ENCODE measurements around the gene TMEM125. TPM values are rescaled to one million over a fixed set of nuclear protein-coding genes. Genes with fewer than 3 reads are reported as not detected.

Gene TMEM125
- total and polyA plus RNA-seq, 9 of the 15 experiments (the other 6 are each of a cell fraction or from before 2014, with no cell fraction given): 0.07 to 0.08 TPM; not detected in 7

DNA sequence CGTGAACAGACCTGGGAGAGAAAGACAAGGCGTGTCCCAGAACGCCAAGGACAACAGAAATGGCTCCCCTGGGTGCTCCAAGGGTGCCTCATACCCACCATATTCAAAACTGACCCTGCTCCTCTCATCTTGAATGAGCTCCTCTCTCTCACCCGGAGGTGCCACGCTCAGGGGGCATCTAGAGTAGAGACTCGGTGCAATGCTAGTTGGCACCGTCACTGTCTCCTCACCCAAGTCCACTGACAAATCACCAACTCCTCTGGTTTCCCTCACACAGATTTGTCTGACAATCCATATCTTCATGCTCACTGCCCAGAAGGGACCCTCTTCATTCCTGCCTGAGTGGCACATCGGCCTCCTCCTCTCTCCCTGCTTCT is 5.0 kb downstream of the TMEM125 start:
- no peaks in the 10 kb centered on the region for H3K79me2 ChIP-seq (ENCODE audit: control insufficient read depth, insufficient read depth, low read length)
- H4K20me1 ChIP-seq (replicated peaks; ENCODE audit: control insufficient read depth, insufficient read depth, low read length): no peaks in the 10 kb centered on the region; the same call in 1 of the 2 replicates
- H3K9ac ChIP-seq (ENCODE audit: insufficient read depth in 1 of 2, low read depth in 2 of 2, low read length in 2 of 2): no peak overlapping the region
- H2AFZ ChIP-seq (ENCODE audit: low read depth, low read length): peak overlapping the region; percentile 75
- ATAC-seq (no peak), FAIRE-seq (no peak), DNase-seq (ENCODE audit: extremely low read depth in 1 of 4, low spot score in 3 of 4) (no peak)
- H3K36me3 ChIP-seq (ENCODE audit: control insufficient read depth, insufficient read depth, low read length): no peaks in the 10 kb centered on the region
- H3K4me3 ChIP-seq: no peak overlapping the region
- H3K9me3 ChIP-seq (replicated peaks; ENCODE audit: control insufficient read depth, insufficient read depth, low read depth, low read length): no peaks in the 10 kb centered on the region
- CTCF ChIA-PET (ENCODE audit: low intra/inter-chr PET ratio): no interaction called here
- H3K9me1 ChIP-seq (ENCODE audit: control insufficient read depth, insufficient read depth, low read length): no peaks in the 10 kb centered on the region
- H3K27ac ChIP-seq (ENCODE audit: extremely low read depth, low read depth, low read length): no peak overlapping the region
- WGBS (ENCODE audit: insufficient coverage, low coverage, missing lambda C conversion rate): 6% methylated on average over 8 of the region's 8 CpGs
- TF ChIP-seq RNF2 (IDR thresholded peaks at IDR 0.05): no peak
- TF ChIP-seq, protein P1, sequence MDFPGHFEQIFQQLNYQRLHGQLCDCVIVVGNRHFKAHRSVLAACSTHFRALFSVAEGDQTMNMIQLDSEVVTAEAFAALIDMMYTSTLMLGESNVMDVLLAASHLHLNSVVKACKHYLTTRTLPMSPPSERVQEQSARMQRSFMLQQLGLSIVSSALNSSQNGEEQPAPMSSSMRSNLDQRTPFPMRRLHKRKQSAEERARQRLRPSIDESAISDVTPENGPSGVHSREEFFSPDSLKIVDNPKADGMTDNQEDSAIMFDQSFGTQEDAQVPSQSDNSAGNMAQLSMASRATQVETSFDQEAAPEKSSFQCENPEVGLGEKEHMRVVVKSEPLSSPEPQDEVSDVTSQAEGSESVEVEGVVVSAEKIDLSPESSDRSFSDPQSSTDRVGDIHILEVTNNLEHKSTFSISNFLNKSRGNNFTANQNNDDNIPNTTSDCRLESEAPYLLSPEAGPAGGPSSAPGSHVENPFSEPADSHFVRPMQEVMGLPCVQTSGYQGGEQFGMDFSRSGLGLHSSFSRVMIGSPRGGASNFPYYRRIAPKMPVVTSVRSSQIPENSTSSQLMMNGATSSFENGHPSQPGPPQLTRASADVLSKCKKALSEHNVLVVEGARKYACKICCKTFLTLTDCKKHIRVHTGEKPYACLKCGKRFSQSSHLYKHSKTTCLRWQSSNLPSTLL (IDR thresholded peaks at IDR 0.05): no peak
- TF ChIP-seq ZNF584 (CRISPR knock-in tag; IDR thresholded peaks at IDR 0.05; ENCODE audit: low read depth): 0 out of 2 replicates have a peak, but pooled peaks have one; percentile 9
- no peak for TF ChIP-seq BRD4 (IDR thresholded peaks at IDR 0.05)
- H3K27me3 ChIP-seq (ENCODE audit: control insufficient read depth in 2 of 2, insufficient read depth in 2 of 2, low read length in 2 of 2): peaks cover 45 to 79% of the 10 kb centered on the region in 2 experiments
- H3K4me1 ChIP-seq (replicated peaks in 1 of 2; ENCODE audit: control insufficient read depth in 2 of 2, insufficient read depth in 2 of 2, low read length in 2 of 2): peaks cover 16 to 19% of the 10 kb centered on the region in 2 experiments; a peak in 4 of 5 replicates
- in situ Hi-C loops (cut with MboI) (no loop called here), intact Hi-C loops (cut with micrococcal nuclease) (no loop called here)
- peak overlapping the region; percentile 38 for H3K4me2 ChIP-seq (ENCODE audit: insufficient read depth, low read length)
- POLR2A ChIA-PET: interaction anchor here (1.5 kb wide), 1 partner anchor 17 kb away, joined by 4 read pairs; no protein-coding TSS in a partner anchor
- no TSS peak for BruUV-seq (replicated peaks)
